ENCODE data around the gene LPP.

DNA sequence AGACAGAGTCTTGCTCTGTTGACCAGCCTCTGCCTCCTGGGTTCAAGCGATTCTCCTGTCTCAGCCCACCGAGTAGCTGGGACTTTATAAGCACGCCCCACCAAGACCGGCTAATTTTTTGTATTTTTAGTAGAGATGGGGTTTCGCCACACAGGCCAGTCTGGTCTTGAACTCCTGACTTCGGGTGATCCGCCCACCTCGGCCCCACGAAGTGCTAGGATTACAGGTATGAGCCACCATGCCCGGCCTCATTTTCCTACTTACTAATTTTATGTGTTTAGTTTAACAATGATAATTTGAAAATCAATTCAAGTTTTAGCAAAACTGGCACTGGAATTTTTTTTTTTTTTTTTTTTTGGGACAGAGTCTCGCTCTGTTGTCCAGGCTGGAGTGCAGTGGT, 336.5 kb downstream of the LPP start:
- TF ChIP-seq POLR2A (IDR thresholded peaks at IDR 0.05): no peak
- TF ChIP-seq, protein P1, sequence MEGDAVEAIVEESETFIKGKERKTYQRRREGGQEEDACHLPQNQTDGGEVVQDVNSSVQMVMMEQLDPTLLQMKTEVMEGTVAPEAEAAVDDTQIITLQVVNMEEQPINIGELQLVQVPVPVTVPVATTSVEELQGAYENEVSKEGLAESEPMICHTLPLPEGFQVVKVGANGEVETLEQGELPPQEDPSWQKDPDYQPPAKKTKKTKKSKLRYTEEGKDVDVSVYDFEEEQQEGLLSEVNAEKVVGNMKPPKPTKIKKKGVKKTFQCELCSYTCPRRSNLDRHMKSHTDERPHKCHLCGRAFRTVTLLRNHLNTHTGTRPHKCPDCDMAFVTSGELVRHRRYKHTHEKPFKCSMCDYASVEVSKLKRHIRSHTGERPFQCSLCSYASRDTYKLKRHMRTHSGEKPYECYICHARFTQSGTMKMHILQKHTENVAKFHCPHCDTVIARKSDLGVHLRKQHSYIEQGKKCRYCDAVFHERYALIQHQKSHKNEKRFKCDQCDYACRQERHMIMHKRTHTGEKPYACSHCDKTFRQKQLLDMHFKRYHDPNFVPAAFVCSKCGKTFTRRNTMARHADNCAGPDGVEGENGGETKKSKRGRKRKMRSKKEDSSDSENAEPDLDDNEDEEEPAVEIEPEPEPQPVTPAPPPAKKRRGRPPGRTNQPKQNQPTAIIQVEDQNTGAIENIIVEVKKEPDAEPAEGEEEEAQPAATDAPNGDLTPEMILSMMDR (IDR thresholded peaks at IDR 0.05 in 4 of 5, conservative IDR thresholded peaks at IDR 0.05 in 1 of 5): no peak

Measured in gastrocnemius medialis (tissue), 4 donors.